ENCODE data around the gene CPT1B. TPM values are rescaled to one million over a fixed set of nuclear protein-coding genes. Genes with fewer than 3 reads are reported as not detected.

The CPT1B gene
- total RNA-seq, 1 donor from 2014 or later, result 81.2 TPM

GRCh38 chr22:50602338-50602700, 24.1 kb upstream of the CPT1B start:
- Mint-ChIP-seq H3K27me3 (ENCODE audit: low read depth) (peaks cover 5% of the 10 kb centered on the region), H3K36me3 (ENCODE audit: low read depth) (no peaks in the 10 kb centered on the region), H3K9me3 (no peaks in the 10 kb centered on the region), H3K4me1 (peaks cover 16% of the 10 kb centered on the region), H3K4me3 (peak overlapping the region; percentile 90), H3K27ac (ENCODE audit: unreplicated experiment) (no peak overlapping the region)
- no peak for TF ChIP-seq CTCF (conservative IDR thresholded peaks at IDR 0.05)
- no peak for DNase-seq (ENCODE audit: low read depth, low spot score)

- Mint-ChIP-seq H3K4me1 (peaks cover 16% of the 10 kb centered on the region), H3K36me3 (ENCODE audit: low read depth) (peaks cover 2% of the 10 kb centered on the region), H3K4me3 (peak overlapping the region; percentile 90), H3K9me3 (no peaks in the 10 kb centered on the region), H3K27ac (ENCODE audit: unreplicated experiment) (peak overlapping the region; percentile 45), H3K27me3 (ENCODE audit: low read depth) (peaks cover 5% of the 10 kb centered on the region)
- TF ChIP-seq CTCF (conservative IDR thresholded peaks at IDR 0.05), result no peak
- DNase-seq (ENCODE audit: low read depth, low spot score), result no peak
These were observed 23.6 kb upstream of the CPT1B start for GRCh38 chr22:50601669-50602337.

GRCh38 chr22:50600967-50601668, 22.9 kb upstream of the CPT1B start:
- H3K4me3 Mint-ChIP-seq, result peak overlapping the region; percentile 90
- TF ChIP-seq CTCF (conservative IDR thresholded peaks at IDR 0.05), result no peak
- peak; percentile 37 for DNase-seq (ENCODE audit: low read depth, low spot score)
- peaks cover 5% of the 10 kb centered on the region for H3K27me3 Mint-ChIP-seq (ENCODE audit: low read depth)
- H3K9me3 Mint-ChIP-seq, result no peaks in the 10 kb centered on the region
- H3K4me1 Mint-ChIP-seq, result peaks cover 16% of the 10 kb centered on the region
- peaks cover 8% of the 10 kb centered on the region for H3K36me3 Mint-ChIP-seq (ENCODE audit: low read depth)
- peak overlapping the region; percentile 45 for H3K27ac Mint-ChIP-seq (ENCODE audit: unreplicated experiment)

- Mint-ChIP-seq H3K9me3 (no peaks in the 10 kb centered on the region), H3K27ac (ENCODE audit: unreplicated experiment) (peak within 1 kb of the TSS; percentile 45), H3K4me1 (peaks cover 16% of the 10 kb centered on the region), H3K36me3 (ENCODE audit: low read depth) (peaks cover 8% of the 10 kb centered on the region), H3K27me3 (ENCODE audit: low read depth) (peaks cover 5% of the 10 kb centered on the region), H3K4me3 (peak within 1 kb of the TSS; percentile 90)
- DNase-seq (ENCODE audit: low read depth, low spot score), result no peak
- TF ChIP-seq CTCF (conservative IDR thresholded peaks at IDR 0.05), result no peak
These were observed 22.3 kb upstream of the CPT1B start, which contains the start of gene MAPK8IP2 for GRCh38 chr22:50600538-50600937. MAPK8IP2 (plus strand) TSS chr22:50600793; CDS start chr22:50600819, 26 bp downstream.

GRCh38 chr22:50599816-50600455, 21.7 kb upstream of the CPT1B start:
- H3K27ac Mint-ChIP-seq (ENCODE audit: unreplicated experiment), result no peak overlapping the region
- H3K4me1 Mint-ChIP-seq, result peaks cover 16% of the 10 kb centered on the region
- H3K9me3 Mint-ChIP-seq, result no peaks in the 10 kb centered on the region
- peaks cover 5% of the 10 kb centered on the region for H3K27me3 Mint-ChIP-seq (ENCODE audit: low read depth)
- no peak for TF ChIP-seq CTCF (conservative IDR thresholded peaks at IDR 0.05)
- peak; percentile 76 for DNase-seq (ENCODE audit: low read depth, low spot score)
- peaks cover 8% of the 10 kb centered on the region for H3K36me3 Mint-ChIP-seq (ENCODE audit: low read depth)
- peak overlapping the region; percentile 85 for H3K4me3 Mint-ChIP-seq
